Stimulated activated CD8-positive, alpha-beta memory T cell treated with anti-CD3 and anti-CD28 coated beads, Interleukin-2, amount 100 ng/mL, for 48 hours (primary cell): ENCODE results near the gene CCDC120.

Experiments
- DNase-seq, 2 donors: peaks; one replicate each; pipeline ENCODE4 v3.0.0-alpha.2; 2020; ENCODE audit warnings: low read depth in 2 of 2

The CCDC120 gene

DNA sequence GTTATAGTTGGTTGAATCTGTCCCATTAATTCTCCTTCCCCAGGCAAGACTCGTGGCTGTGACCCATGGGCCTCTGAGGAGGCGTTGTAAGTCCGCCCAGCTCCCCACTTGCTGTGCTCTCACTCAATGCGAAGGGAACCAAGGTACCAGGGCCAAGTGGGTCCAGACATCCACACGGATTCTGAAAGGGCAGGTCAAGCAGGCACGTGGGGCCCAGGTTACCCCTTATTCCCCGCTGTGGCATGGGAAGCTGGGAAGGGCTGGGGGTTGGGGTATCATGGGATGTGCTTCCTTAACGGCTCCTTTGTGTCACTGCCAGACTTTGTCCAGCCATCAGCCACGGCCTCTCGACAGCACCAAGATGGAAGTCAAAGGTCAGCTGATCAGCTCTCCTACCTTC, 3.1 kb downstream of the CCDC120 start:
- no peak for DNase-seq

- DNase-seq, result no peak
These were observed 4.9 kb downstream of the CCDC120 start for GRCh38 chrX:49063715-49064114.

GRCh38 chrX:49064303-49064702, 5.5 kb downstream of the CCDC120 start:
- DNase-seq, result no peak

DNA sequence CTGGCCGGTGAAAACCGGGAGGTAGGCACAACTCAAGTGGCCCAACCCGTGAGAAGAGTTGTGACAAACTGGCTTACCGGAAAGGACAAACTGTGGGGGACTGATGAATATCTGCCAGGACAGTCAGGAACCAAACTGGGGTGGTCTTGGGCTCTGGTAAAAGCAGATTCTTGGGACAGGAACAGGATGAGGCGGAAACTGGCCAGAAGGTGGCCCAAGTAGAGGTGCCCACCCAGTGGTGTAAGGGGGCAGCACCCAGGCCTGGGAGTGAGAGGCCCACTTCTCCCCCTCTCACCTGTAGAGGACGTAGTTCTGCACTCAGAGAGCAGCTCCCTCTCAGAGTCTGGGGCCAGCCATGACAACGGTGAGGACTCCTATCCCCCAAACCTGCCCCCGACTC, 5.9 kb downstream of the CCDC120 start:
- DNase-seq, result no peak

GRCh38 chrX:49066278-49066677, 7.5 kb downstream of the CCDC120 start:
- DNase-seq, result no peak

GRCh38 chrX:49066690-49067089, 7.9 kb downstream of the CCDC120 start:
- DNase-seq, result no peak

DNA sequence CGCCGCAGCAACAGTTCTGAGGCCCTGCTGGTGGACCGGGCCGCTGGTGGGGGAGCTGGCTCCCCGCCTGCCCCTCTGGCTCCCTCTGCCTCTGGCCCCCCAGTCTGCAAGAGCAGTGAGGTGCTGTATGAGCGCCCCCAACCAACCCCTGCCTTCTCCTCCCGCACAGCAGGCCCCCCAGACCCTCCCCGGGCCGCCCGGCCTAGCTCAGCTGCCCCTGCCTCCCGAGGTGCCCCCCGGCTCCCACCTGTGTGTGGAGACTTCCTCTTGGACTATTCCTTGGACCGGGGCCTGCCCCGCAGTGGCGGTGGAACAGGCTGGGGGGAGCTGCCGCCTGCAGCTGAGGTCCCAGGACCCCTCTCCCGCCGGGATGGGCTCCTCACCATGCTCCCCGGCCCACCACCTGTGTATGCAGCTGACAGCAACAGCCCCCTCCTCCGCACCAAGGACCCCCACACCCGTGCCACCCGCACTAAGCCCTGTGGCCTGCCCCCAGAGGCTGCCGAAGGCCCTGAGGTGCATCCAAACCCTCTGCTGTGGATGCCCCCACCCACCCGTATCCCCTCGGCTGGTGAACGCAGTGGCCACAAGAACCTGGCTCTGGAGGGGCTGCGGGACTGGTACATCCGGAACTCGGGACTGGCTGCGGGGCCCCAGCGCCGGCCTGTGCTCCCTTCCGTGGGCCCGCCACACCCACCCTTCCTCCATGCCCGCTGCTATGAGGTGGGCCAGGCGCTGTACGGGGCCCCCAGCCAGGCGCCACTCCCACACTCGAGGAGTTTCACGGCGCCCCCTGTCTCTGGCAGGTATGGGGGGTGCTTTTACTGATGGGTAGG, 8.7 kb downstream of the CCDC120 start:
- DNase-seq, result no peak

DNA sequence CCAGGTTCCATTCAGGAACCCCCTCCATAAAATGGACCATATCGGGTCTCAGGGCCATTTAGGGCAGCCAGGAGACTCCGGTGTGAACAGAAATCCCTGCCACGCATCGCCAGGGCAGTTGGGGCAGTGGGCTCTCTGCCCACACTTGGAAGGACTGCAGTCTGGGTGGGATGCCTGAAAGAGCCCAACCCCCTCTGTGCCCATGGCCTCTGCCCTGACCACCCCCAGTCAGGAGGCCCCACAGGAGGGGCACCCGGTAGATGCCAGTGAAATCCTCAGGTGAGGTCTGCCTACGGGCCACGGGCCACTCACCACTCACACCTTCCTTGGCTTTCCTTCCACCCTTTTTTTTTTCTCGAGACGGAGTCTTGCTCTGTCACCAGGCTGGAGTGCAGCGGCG, 10.2 kb downstream of the CCDC120 start:
- no peak for DNase-seq

- DNase-seq, result no peak
These were observed 12.2 kb downstream of the CCDC120 start for GRCh38 chrX:49070988-49071387.

DNA sequence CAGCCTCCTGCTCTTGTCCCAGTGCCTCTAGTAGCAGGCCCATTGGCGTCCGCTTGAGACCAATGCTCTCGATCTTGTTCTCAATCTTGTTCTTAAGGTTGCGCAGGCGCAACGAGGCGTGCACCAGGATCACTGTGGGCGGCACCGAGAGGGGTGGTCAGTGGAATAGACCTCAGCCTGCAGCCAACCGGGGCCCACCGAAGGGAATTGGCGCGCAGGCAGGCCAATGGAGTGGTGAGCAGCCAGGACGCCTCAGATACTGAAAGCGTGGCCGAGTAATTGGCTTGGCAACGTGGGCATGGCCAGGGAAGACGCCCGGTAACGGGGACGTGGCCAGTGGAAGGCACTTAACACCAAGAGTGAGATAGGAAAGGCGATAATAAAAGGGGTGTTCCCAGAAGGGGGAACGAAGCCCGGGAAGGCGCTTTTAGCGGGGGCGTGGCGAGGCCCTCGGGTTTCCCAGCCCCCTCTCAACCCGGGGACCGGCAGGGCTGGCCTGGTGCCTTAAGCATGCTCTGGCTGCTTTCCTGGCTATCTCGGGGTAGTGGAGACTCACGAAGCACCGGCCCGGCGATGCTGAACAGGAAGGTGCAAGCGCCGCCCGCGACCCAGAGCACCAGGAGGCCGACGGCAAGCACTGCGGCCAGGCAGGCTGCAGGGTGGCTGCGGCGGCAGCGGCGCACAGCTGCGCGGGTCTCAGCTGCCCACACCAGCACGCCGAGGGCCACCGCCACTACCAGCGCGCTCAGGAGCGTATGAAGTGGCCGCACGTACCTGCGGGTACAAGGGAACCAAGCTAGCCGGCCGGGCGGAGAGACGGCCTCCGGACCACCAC, 13.3 kb downstream of the CCDC120 start:
- no peak for DNase-seq

GRCh38 chrX:49072712-49073095, 13.9 kb downstream of the CCDC120 start:
- DNase-seq, result no peak

DNA sequence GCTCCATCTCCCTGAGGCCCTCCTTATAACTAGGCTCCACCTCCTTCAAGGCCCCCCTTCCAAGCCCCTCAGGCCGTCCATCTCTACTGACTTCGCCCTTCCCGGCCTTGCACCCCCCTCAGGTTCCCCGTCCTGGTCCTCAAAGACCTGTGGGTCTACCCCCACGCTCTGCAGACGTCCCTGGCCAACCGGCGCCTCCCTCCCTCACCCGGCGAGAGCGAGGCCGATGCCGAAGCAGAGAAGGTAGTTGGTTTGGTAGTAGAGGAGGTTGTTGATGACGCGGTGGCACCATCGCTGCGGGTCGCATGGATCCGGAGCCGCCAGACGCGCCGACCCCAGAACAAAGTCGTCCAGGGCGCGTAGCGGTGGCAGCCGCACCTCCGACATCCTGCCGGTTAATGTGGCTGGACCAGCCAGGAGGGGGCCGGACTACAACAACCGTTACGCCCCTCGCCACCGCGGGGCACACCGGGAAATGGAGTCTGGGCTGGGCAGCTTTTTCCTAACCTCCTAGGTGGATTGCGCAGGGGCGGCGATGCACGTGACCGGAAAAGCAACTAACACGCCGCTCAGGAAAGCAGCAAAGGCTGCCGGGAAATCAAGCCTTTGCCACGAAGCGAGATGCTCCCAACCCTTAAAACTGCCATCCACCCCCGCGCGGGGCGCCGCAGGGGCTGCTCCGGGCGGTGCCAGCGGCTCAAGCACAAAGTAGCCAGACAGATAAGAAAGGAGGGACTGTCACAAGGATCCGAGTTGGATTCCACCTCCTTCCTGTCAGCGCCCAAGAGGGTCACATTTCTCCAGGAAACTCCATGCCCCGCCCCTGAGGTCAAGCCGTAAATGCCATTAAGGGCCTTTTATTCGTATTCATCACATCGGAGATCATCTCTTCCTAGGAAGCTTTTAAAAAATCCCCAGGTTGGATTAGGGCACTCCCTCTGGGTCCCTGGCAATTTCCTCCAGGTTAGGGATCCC, 15.1 kb downstream of the CCDC120 start, which contains the start of gene PRAF2:
Gene PRAF2, minus strand, starts transcription at position 402 of the 975 bp plus-strand sequence. Its CDS starts 15 bp downstream, at position 387.
- DNase-seq, result peak; percentile 72 to 82

- no peak for DNase-seq
These were observed 16.5 kb downstream of the CCDC120 start for GRCh38 chrX:49075347-49075746.

DNA sequence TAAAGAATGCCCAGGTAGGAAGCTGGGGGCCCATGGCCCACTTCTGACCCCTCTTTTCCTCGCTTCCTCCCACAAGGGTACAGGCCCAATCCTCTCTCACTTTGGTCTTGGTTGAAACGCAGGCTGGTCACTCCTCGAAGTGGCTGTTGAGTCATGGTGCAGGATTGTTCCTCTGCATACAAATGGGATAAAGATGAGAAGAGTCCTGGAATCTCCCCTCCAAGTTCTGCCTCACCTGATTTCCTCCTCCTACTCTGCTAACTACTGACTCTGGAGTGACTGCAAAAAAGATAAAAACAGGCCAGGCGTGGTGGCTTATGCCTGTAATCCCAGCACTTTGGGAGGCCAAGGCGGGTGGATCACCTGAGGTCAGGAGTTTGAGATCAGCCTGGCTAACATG, 19.1 kb downstream of the CCDC120 start:
- no peak for DNase-seq

- peak; percentile 51 to 57 for DNase-seq
These were observed 21.0 kb downstream of the CCDC120 start, which contains the start of gene WDR45 for GRCh38 chrX:49079489-49080428. TSS of gene WDR45 (minus strand) at chrX:49079887. CDS start at chrX:49078095, 1,792 bp downstream.

- DNase-seq, result no peak
These were observed 23.6 kb downstream of the CCDC120 start for GRCh38 chrX:49082271-49082871.

- DNase-seq, result no peak
These were observed 30.8 kb downstream of the CCDC120 start for GRCh38 chrX:49089553-49089952.

- no peak for DNase-seq
These were observed 37.6 kb downstream of the CCDC120 start for GRCh38 chrX:49096419-49096818.

- DNase-seq, result peak; percentile 75 to 80
These were observed 42.2 kb downstream of the CCDC120 start for GRCh38 chrX:49100704-49101628.
